GM13977 (cell line): Measurements from ENCODE around the gene OPCML.

Experiments used
- DNase-seq: peaks from one replicate; pipeline ENCODE4 v3.0.0; 2012; ENCODE audit warnings: low spot score
- CTCF ChIP-seq: IDR thresholded peaks from 2 replicates; pipeline ENCODE4 v1.5.1; 2012; ENCODE audit warnings: mild to moderate bottlenecking, control low read depth; ENCODE audit not compliant: insufficient read depth; ENCODE audit errors: extremely low read depth, missing control alignments
- in situ Hi-C: fragments of 300-500 bp; cut with MboI; formaldehyde crosslinking; loops from one replicate; pipeline ENCODE4 v1.12.0; 2022; ENCODE audit warnings: low sequenced_read_pairs, low pct_unique_long_range_greater_than_20kb, mixed read lengths, inconsistent platforms; ENCODE audit not compliant: unreplicated experiment

The OPCML gene

DNA sequence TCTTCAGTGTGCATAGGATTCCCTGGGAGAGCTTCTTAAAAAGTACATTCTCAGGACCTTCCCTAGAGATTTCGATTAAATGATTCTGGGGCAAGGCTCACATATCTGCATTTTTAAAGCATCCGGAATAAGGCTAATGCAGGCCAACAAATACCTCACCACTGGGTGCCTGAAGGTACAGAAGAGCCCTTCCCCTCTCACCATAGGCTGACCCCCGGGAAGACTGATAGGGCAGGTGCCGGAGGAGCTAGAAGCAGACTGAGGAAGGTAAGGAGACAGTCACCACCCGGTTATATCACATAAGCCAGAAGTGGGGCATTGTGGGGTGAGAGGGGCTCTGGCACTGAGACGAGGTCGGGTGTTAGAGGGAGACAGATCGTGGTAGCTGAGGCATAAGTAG, 1102.6 kb downstream of the OPCML start:
- no peak for TF ChIP-seq CTCF
- no peak for DNase-seq
- in situ Hi-C loops, result no loop called here

GRCh38 chr11:132427611-132428010, 1104.7 kb downstream of the OPCML start:
- in situ Hi-C loops, result no loop called here
- no peak for TF ChIP-seq CTCF
- no peak for DNase-seq

GRCh38 chr11:132424433-132424832, 1107.9 kb downstream of the OPCML start:
- TF ChIP-seq CTCF, result no peak
- in situ Hi-C loops, result no loop called here
- no peak for DNase-seq

GRCh38 chr11:132423266-132423665, 1109.0 kb downstream of the OPCML start:
- TF ChIP-seq CTCF, result no peak
- in situ Hi-C loops, result no loop called here

DNA sequence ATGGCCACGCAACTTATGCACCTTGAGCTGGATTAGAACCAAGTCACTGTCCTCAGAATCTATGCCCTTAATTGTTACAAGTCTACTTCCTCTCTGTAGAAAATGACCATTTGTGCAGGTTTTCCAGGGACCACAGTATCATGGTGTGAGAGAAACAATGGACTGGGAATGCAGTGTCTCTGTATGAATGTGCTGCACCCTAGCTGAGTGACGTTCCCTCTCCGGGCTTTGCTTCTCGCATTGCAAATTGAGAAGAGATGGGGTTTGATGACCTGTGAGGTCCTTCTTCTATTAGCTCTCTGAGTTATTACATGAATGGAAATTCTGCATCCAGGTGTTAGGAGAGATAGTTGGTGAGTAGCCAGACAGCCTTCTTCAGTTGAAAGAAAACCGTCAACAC, 1109.6 kb downstream of the OPCML start:
- no peak for TF ChIP-seq CTCF
- DNase-seq, result no peak
- in situ Hi-C loops, result no loop called here

More at GRCh38 chr11:132423266-132423665, 1109.0 kb downstream of the OPCML start:
- no peak for DNase-seq

- in situ Hi-C loops, result no loop called here
- no peak for DNase-seq
These were observed 1110.7 kb downstream of the OPCML start for GRCh38 chr11:132421555-132421954.

More at GRCh38 chr11:132421555-132421954, 1110.7 kb downstream of the OPCML start:
- TF ChIP-seq CTCF, result no peak
